ENCODE measurements around the gene TRIO.
"Not testable (repeated sequence)": the region's sequence is repeated elsewhere in the genome, so short reads cannot be mapped to it uniquely, and the experiment has no call there.

TRIO gene

DNA sequence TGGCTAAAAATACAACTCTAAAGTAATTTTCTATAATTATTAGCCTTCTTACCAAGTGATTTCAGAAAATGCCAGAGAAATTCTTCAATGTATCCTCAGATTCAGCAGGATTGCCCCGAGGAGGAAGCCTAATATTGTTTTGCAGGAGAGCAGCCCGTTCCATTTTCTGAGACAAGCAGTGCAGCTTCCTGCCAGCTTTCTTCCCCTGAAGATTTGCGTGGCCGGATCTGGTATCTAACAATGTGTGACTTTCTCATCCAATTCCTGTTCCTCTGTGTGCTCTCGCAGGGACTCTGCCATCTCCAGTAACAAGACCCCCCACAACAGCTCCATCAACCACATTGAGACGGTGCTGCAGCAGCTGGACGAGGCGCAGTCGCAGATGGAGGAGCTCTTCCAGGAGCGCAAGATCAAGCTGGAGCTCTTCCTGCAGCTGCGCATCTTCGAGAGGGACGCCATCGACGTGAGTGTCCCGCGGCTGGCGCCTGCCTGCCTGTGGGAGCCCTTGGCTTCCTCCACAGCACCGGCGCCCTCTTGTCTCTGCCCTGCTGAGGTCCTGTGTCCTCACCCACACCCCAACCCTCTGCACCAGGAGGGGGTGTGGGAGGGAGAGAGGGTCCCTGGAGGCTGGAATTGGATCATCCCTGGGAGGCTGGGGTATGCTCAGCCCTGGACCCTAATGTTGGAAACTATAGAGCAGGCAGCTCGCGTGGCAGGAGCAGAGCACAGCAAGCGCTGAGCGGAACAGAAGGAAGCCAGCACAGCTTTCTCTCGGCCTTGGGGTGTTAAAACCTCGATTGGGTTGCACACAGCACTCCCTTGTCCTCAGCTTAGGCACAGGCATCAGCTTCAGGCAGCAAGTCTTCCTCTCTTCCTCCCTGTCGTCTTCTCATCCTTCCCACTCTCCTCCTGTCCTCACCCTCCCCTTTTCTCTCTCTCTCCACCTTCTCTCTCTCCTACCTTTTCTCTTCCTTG is 216.2 kb downstream of the TRIO start:
- DNase-seq (ENCODE audit: low spot score): no peak

DNA sequence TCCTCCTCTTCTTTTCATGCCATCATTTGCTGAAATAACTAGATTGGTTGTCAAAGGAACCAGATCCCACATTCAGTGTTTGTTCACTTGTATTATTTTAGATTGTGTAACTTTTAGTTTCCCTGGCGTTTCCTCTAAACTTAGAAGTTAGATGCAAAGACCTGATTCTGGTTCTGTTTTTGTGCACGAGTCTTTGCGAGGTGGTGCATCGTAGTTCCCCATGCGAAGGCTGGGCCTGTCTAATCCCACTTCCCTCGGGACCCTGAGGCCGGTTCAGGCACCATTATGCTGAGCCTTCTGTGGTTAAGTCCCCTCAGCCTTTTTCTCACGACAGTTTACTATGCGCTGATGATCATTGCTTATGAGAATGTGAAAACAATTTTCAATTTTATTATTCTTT is 219.3 kb downstream of the TRIO start:
- DNase-seq (ENCODE audit: low spot score): no peak

DNA sequence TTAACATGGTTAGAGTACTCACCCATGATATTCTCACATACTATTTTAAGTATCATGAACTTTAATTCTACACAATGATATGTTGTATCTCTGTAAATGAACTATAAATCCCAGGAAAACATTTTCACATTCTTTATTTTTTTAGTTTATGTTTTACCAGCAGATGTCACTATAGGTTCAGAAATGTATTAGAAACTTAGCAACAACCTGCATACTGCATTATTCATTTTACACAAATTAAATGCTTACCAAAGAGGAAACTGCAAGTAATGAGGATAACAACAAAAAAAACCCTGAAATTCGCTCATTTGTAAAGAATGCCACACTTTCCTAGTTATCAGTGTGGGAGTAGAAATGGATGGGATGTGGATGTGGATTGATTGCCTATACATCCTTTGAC is 221.0 kb downstream of the TRIO start:
- peak; percentile 63 for DNase-seq (ENCODE audit: low spot score)

DNA sequence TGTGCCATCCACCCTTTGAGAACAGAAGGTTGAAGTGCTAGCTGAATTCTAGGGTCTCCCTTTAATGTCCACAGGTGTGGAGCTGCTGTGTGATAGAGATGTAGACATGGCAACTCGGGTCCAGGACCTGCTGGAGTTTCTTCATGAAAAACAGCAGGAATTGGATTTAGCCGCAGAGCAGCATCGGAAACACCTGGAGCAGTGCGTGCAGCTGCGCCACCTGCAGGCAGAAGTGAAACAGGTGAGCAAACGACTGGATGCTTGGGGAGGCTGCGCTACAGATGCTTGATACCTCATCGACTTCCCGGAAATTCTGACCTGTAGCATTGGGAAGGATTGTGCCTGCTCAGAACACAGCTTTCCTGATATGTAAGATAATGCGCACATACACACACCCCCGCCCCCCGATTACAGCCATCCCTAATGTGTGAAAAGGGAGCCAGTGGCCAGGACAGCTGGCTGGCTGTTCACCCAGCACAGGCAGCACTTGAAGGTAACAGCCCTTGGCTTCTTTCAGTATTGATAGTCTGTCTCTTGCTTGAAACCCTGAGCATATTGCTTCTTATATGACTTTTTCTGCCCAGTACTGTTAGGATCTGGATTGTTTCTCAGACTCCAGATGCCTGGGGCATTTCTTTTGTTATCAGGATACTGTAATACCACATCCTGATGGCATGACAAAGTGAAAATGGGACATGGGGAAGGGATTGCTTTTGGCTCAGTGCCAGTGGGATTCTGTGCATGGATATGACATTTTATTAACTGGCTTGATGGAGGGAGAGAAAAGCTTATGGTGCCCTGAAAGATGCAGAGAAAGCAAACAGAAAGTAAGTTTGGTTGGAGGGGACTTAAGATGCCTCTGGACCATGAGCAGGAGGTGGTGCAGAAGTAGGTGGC is 221.7 kb downstream of the TRIO start:
- DNase-seq (ENCODE audit: low spot score): peak; percentile 20

DNA sequence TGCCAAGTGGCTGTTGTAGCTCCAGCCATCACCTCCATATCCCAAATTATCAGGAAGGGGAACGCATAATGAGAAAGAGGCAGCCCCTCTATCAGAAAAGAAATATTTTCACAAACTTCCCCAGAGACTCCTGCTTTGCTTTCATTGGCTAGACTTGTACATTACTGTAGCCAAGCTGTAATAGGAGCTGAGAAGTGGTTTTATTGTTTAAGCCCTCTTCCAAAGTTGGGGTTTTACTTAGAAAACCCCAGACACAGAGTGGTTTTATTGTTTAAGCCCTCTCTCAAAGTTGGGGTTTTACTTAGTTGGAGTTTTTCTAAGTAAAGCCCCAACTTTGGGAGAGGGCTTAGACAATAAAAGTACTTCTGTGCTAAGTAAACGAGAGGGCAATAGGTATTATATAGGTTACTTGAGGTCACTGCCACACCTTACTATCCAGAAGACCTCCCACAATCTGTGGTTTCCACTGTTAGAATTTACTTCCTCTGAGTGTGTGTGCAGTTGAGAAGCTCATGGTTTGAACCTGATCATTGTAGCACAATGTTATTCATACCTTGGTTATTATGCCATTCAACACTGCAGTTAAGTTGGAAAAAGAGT is 222.8 kb downstream of the TRIO start:
- DNase-seq (ENCODE audit: low spot score): no peak

DNA sequence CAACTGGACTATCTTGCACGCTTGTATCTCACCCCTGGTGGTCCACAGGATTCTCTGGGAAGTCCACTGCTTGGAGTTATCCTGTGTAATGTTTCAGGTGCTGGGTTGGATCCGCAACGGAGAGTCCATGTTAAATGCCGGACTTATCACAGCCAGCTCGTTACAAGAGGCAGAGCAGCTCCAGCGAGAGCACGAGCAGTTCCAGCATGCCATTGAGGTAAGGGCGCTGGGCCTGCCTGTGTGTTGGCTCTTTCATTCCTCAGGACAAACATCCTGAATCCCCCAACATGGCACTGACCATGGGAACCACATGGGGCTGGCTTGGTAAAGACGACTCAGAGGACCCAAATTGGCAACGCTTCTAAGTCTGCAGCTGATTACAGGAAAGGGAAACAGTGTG is 223.6 kb downstream of the TRIO start:
- DNase-seq (ENCODE audit: low spot score): no peak

DNA sequence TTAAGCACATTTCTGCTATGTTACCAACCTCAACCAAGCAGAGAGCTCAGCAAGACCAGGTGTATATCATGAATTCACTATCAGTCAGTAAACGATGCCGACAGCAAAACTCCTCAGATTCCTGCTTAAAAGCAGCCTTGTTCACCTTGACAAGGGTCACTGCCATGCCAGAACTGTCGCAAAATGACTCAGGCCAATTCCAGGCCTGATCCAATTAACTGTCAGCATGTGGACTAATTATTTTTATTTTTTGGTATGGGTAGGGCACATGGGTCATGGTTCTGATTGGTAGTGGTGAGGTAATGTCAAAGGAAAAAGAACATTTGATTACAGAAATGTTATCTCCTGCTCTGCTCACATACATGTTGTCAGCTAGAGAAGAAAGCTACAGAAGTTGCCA is 224.2 kb downstream of the TRIO start:
- no peak for DNase-seq (ENCODE audit: low spot score)

DNA sequence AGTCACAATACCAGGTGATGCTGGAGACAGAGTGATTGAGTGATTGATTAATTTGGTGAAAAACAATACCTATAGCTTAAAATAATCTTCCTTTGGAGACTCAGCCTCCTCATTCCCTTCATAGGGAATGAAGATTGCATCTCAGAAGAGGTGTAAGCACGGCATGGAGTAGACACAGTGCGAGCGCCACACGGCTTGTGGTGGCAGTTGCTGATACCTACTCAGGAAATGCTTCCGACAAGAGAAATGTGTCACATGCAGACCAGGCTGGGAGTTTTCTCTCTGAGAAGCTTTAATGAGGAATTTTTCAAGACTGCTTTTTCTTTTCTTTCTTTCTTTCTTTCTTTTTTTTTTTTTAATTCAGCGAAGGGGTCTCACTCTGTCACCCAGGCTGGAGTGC is 226.6 kb downstream of the TRIO start:
- no peak for DNase-seq (ENCODE audit: low spot score)

DNA sequence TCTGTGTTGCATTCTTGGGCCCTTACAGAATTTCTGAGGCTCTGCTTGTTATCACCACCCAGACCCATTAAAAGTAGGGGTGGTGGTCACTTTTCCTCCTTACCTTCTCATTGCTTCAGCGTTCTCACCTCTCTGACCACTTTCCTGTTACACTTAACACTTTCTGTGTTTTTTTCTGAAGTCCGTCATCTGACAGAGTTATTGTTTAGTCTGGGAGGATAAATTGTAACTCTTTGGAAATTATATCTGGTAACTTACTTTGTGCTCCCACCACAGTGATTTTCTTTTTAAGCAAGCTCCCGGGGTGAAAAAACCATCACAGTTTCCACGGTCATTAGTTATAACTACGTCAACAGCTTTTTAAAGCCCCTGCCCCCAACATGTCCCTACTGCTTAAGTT is 227.2 kb downstream of the TRIO start:
- DNase-seq (ENCODE audit: low spot score): no peak

DNA sequence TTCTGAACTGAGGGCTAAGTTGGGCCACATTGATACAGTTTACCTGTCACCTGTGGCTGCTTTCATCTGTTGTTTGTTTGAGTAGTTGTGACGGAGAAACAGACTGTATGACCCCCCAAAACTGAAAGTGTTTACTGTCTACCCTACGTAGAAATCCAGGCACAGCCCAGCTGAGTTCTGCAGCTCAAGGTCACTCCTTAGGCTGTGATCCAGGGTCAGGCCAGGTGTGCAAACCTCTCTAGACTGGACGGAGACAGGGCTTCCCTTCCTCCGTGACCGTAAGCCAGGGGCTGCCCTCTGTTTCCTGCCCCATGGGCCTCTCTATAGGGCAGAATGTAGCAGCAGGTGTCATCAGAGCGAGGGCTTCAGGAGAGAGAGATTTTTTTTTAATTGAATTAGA is 230.5 kb downstream of the TRIO start:
- no peak for DNase-seq (ENCODE audit: low spot score)

DNA sequence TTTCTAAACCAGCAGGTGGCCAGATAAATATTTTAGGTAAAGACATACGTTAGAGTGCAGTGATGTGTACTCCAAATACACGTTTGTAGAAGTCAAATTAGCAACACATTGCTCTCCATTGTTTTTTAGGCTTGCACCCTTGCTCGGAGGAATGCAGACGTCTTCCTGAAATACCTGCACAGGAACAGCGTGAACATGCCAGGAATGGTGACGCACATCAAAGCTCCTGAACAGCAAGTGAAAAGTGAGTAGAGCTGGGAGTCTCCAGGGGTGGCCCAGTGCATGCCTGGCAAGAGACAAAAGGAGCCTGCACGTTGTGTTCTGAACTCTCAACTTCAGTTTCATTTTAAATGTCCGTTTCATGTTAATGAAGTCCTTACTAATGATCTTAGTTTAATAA is 231.0 kb downstream of the TRIO start:
- DNase-seq (ENCODE audit: low spot score): no peak

DNA sequence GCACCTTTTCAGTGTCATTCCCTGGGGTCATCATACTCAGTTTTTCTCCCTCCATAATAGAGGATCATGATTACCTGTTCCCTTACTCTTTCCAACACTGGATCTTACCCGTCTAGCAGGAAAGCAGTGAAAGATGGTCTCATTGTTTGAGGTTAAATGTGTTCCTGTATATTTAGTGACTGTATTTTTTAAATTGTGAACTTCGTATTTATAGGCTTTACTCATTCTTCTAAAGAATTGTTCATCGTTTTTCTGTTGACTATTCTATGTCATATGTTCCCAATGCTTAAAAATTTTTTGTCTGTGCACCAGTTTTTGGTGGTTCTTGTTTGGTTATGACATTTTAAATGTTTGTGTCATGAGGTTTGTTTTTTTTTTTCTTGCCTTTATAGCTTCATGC is 233.6 kb downstream of the TRIO start:
- DNase-seq (ENCODE audit: low spot score): no peak

DNA sequence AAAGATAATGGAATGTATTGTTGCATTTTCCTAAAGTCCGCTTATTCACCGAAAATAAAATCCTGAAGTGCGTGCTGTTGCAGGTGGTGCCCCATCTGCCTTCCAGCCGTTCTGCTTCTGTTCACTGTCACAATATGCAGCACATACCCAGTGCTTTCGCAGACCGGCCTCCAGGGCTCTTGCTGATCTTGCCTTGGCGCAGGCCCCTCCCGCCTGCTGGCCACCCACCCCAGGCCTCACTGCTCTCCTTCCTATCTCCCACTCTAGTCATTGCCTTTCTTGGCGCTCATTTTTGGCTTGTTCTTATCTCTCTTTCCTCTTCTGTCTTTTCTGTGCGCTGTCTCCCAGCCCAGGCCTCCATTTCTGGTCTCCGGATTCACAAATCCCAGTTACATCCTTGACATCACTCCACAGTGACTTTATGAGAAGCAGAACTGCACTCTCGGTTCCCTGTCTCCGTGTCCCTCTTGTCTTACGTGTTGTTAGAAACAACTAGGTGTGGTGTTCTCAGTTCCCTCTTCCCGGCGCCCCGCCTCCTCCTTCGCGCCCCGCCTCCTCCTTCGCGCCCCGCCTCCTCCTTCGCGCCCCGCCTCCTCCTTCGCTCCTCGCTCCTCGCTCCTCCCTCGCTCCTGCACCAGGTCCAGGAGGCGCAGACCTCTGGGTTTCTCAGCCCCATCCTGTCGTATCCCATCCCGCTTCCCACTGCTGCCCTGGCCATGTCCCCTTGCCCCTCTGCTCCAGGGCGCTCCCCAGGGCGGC is 236.8 kb downstream of the TRIO start:
- DNase-seq (ENCODE audit: low spot score): no peak

DNA sequence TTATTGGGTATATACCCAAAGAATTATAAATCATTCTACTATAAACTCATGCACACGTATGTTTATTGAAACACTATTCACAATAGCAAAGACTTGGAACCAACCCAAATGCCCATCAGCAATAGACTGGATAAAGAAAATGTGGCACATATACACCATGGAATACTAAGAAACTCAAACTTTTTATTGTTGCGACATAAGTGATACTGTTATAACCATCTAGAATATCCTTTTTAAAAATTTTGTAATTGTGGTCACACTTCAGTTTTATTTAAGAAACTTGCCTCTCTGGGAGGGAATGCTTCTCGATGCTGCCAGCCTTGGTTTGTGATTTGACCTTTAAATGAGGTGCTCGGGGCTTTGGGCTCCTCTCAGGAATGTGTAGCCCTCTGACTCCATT is 237.6 kb downstream of the TRIO start:
- no peak for DNase-seq (ENCODE audit: low spot score)

DNA sequence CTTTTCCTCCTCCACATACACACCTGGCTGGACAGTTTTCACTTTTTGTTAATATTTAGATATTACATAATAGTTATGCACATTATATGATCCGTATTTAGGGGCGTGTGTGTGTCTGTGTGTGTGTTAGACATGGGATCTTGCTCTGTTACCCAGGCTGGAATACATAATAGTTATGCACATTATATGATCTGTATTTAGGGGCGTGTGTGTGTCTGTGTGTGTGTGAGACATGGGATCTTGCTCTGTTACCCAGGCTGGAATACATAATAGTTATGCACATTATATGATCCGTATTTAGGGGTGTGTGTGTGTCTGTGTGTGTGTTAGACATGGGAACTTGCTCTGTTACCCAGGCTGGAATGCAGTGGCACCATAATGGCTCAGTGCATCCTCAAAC is 239.5 kb downstream of the TRIO start:
- no peak for DNase-seq (ENCODE audit: low spot score)

DNA sequence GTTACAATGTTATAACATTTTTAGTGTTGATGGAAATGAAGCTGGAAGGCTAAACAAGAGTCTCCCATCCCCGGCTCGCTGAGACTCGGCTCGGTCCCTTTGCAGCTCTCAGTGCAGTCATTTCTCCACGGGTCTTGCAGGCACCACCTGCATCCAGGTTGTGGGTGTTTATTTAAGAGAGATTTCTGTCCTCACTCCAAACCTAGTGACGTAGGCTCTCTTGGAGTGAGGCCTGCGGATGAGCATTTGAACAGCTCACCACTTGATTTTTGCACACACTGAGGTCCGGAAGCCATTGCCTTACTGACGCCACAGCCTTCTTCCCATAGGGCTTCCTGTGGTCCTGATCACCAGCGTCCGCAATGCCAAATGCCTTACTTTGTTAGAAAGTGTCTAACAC is 240.8 kb downstream of the TRIO start:
- DNase-seq (ENCODE audit: low spot score): no peak

DNA sequence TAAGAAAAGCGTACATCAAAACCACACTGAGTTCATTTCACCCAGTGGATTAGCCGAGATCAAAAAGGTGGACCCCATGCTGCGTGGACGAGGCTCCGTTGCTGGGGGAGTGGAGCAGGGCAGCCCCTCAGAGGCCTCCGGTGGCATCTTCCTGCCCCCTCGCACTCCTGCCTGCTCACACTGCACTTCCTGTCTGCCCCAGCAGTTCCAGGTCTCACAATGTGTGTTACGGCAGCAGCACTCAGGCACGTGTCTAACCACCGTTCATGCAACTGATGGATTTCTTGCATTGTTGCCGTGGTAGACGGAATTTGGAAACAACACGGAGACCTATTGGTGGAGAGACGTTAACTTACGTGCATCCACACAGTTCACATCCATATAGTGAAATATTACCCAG is 241.9 kb downstream of the TRIO start:
- no peak for DNase-seq (ENCODE audit: low spot score)

DNA sequence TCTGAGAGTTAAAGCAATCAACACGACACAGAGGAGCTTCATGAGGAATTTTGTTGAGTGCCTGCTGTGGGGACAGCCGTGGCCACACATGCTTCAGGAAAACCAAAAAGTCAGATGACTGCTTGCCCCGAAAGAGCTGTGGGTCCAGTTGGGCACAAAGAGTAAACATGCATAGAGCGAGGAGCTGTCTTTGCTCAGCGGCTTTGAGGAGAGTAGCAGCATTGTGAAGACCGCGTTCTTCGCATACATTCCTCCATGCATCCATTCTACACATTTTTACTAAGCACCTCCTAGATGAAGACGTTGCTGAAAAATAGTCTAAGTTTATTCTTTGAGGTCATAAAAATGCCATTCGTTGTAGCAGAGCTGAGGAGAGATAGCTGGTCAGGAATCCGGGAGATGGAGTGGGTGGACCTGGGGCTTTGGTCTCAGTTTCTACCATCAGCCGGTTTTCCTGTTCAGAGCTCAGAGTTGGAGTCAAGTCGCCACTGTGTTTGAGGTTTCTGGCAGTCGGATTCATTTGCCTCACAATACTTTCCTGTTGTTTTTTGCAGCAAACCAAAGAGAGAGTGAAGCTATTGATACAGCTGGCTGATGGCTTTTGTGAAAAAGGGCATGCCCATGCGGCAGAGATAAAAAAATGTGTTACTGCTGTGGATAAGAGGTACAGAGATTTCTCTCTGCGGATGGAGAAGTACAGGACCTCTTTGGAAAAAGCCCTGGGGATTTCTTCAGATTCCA is 243.9 kb downstream of the TRIO start:
- DNase-seq (ENCODE audit: low spot score): no peak

DNA sequence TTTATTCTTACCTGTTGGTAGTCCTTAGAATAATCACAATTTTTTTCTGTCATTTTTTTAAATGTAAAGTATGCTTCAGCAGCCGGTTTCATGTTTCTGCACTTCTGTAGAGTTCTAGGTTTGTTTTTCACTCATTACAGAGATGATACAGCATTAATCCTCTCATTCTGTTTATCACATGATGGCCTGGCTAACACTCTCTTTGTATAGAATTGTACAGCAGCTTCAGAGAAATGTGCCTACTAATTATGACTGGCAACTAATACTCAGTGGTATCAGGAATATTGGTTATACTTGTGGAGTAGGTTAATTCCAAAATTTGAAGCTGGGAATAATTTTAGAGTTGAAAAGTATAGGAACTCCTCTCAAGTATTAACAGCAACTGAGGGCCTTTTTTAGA is 245.6 kb downstream of the TRIO start:
- DNase-seq (ENCODE audit: low spot score): peak; percentile 53

DNA sequence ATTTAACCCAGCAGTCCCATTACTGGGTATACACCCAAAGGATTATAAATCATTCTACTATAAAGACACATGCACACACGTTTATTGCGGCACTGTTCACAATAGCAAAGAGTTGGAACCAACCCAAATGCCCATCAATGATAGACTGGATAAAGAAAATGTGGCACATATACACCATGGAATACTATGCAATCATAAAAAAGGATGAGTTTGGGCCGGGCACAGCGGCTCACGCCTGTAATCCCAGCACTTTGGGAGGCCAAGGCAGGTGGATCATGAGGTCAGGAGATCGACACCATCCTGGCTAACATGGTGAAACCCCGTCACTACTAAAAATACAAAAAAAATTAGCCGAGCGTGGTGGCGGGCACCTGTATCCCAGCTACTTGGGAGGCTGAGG is 249.4 kb downstream of the TRIO start:
- not testable (repeated sequence) for DNase-seq (ENCODE audit: low spot score)

DNA sequence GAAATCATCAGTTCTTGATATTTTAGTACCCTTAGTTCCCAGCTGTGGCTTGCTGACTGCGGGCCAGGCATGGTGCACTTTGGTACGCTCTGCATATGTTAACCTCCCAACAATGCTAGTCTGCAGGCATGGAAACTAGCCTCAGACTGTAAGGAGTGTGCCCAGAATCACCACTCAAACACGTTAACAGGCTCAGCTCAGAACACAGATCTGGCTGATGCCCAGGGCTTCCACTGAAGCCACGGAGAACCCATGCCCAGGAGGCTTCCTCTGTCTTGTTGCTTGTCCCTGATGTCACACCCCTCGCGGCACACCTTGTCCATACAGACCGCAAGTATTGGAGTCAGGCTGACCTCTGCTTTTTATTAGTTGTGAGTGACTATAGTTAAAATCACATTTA is 251.2 kb downstream of the TRIO start:
- no peak for DNase-seq (ENCODE audit: low spot score)
